Measurements from ENCODE around the gene FAM187B. TPM values are rescaled to one million over a fixed set of nuclear protein-coding genes. Genes with fewer than 3 reads are reported as not detected.

The FAM187B gene
- polyA plus RNA-seq, 1 of the 3 experiments (the other 2 are of a cell fraction): not detected

DNA sequence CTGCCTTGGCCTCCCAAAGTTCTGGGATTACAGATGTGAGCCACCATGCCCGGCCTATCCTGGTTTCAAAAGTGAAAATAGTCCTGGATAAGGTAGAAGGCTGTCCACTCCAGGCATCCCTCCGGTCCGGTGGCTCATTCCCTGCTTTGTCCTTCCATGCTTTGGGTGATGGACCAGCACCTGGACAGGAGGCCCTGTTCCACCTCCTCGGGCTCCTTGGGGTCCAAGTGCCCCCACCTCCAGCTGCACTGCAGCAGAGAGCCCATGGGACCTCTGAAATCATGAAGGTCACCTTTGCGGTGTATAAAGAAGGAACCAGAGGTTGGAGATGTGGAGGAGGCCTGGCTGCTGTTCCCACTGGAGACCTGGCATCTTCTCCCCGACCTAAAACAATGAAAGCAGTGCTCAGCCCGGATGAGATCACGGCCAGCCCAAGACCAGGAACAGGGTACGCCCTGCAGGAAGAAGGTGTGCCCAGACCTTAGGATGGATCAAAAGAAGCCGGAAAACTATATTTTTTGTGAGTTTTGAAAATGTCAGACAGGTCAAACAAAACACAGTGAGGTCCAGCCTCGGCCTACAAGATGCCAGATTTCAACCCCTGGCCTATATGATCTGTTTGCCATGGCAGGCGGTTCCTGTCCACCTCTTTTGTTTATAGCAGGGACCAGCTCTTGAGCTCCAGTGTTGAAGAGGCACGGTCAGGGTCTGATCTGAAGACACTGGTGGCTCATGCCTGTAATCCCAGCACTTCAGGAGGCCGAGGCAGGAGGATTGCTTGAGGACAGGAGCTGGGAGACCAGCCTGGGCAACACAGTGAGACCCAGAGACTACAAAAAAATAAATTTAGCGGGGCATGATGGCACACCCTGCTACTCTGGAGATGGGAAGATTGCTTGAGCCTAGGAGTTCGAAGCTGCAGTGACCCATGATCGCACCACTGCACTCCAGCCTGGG, 26.1 kb upstream of the FAM187B start:
- H2AFZ ChIP-seq (ENCODE audit: low read depth): no peak overlapping the region
- ChIA-PET POLR2A (no interaction called here), CTCF (interaction anchor here (1.0 kb wide), 2 partner anchors 15 to 113 kb away, joined by 3 read pairs; no protein-coding TSS in a partner anchor)
- no peak overlapping the region for H3K9ac ChIP-seq
- peaks cover 44% of the 10 kb centered on the region for H3K27me3 ChIP-seq (ENCODE audit: insufficient read depth)
- H3K9me3 ChIP-seq: no peaks in the 10 kb centered on the region
- H3F3A ChIP-seq (replicated peaks; ENCODE audit: insufficient read depth): no peaks in the 10 kb centered on the region
- WGBS (ENCODE audit: low lambda C conversion rate): 58% methylated on average over 17 of the region's 17 CpGs
- no peaks in the 10 kb centered on the region; a peak in 1 of 4 replicates for H3K4me1 ChIP-seq (ENCODE audit: control insufficient read depth in 1 of 2, insufficient read depth in 2 of 2, low read depth in 1 of 2, low read length in 1 of 2)
- no peaks in the 10 kb centered on the region for H3K9me2 ChIP-seq
- TF ChIP-seq GATA2 (CRISPR knock-in tag; IDR thresholded peaks at IDR 0.05) (no peak), NRF1 (IDR thresholded peaks at IDR 0.05; ENCODE audit: low read depth, low read length) (no peak), POLR2AphosphoS5 (IDR thresholded peaks at IDR 0.05; ENCODE audit: low read depth, low read length) (no peak), ELF1 (IDR thresholded peaks at IDR 0.05) (no peak), FOSL2 (IDR thresholded peaks at IDR 0.05; ENCODE audit: borderline replicate concordance, low read depth) (no peak), FOXM1 (IDR thresholded peaks at IDR 0.05; ENCODE audit: low read depth) (no peak), TEAD4 (IDR thresholded peaks at IDR 0.05; ENCODE audit: borderline replicate concordance, insufficient read depth) (no peak), TCF12 (IDR thresholded peaks at IDR 0.05) (no peak), NFIC (IDR thresholded peaks at IDR 0.05; ENCODE audit: borderline replicate concordance) (no peak)
- TF ChIP-seq, protein P1, sequence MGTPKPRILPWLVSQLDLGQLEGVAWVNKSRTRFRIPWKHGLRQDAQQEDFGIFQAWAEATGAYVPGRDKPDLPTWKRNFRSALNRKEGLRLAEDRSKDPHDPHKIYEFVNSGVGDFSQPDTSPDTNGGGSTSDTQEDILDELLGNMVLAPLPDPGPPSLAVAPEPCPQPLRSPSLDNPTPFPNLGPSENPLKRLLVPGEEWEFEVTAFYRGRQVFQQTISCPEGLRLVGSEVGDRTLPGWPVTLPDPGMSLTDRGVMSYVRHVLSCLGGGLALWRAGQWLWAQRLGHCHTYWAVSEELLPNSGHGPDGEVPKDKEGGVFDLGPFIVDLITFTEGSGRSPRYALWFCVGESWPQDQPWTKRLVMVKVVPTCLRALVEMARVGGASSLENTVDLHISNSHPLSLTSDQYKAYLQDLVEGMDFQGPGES (IDR thresholded peaks at IDR 0.05; ENCODE audit: low read depth, low read length): no peak
- TF ChIP-seq, protein P2, sequence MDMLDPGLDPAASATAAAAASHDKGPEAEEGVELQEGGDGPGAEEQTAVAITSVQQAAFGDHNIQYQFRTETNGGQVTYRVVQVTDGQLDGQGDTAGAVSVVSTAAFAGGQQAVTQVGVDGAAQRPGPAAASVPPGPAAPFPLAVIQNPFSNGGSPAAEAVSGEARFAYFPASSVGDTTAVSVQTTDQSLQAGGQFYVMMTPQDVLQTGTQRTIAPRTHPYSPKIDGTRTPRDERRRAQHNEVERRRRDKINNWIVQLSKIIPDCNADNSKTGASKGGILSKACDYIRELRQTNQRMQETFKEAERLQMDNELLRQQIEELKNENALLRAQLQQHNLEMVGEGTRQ (IDR thresholded peaks at IDR 0.05; ENCODE audit: borderline replicate concordance, low read depth, low read length): no peak
- DNase-seq: no peak
- no peaks in the 10 kb centered on the region for H3K36me3 ChIP-seq (replicated peaks in 1 of 2; ENCODE audit: control insufficient read depth in 1 of 2, insufficient read depth in 2 of 2, low read length in 1 of 2)
- no peak overlapping the region for H3K27ac ChIP-seq (ENCODE audit: low read depth in 2 of 2, low read length in 1 of 2)
- H3K79me2 ChIP-seq (ENCODE audit: insufficient read depth): no peaks in the 10 kb centered on the region
- no peaks in the 10 kb centered on the region for H4K20me1 ChIP-seq (ENCODE audit: insufficient read depth)
- H3K4me3 ChIP-seq (ENCODE audit: low read depth in 2 of 2, low read length in 1 of 2): no peak overlapping the region
- H3K4me2 ChIP-seq: no peak overlapping the region

GRCh38 chr19:35253316-35254286, 25.1 kb upstream of the FAM187B start:
- peaks cover 44% of the 10 kb centered on the region for H3K27me3 ChIP-seq (ENCODE audit: insufficient read depth)
- no peak overlapping the region for H3K9ac ChIP-seq
- H3K4me1 ChIP-seq (ENCODE audit: control insufficient read depth in 1 of 2, insufficient read depth in 2 of 2, low read depth in 1 of 2, low read length in 1 of 2): no peaks in the 10 kb centered on the region
- DNase-seq: no peak
- no peaks in the 10 kb centered on the region for H3F3A ChIP-seq (replicated peaks; ENCODE audit: insufficient read depth)
- no peak for TF ChIP-seq FOXM1 (IDR thresholded peaks at IDR 0.05; ENCODE audit: low read depth)
- no peak for TF ChIP-seq NRF1 (IDR thresholded peaks at IDR 0.05; ENCODE audit: low read depth, low read length)
- TF ChIP-seq ELF1 (IDR thresholded peaks at IDR 0.05): no peak
- no peak for TF ChIP-seq REST (IDR thresholded peaks at IDR 0.05; ENCODE audit: low read depth, low read length)
- TF ChIP-seq RAD21 (IDR thresholded peaks at IDR 0.05; ENCODE audit: low read length): no peak
- TF ChIP-seq RCOR1 (IDR thresholded peaks at IDR 0.05; ENCODE audit: low read length): no peak
- TF ChIP-seq NFIC (IDR thresholded peaks at IDR 0.05; ENCODE audit: borderline replicate concordance): no peak
- no peak for TF ChIP-seq SIN3A (IDR thresholded peaks at IDR 0.05; ENCODE audit: borderline replicate concordance, low read depth, low read length)
- TF ChIP-seq FOSL2 (IDR thresholded peaks at IDR 0.05; ENCODE audit: borderline replicate concordance, low read depth): no peak
- TF ChIP-seq, protein P2 (IDR thresholded peaks at IDR 0.05; ENCODE audit: borderline replicate concordance, low read depth, low read length): no peak
- no peak for TF ChIP-seq CHD2 (IDR thresholded peaks at IDR 0.05; ENCODE audit: low read length, partially characterized antibody)
- no peaks in the 10 kb centered on the region for H3K9me2 ChIP-seq
- no peaks in the 10 kb centered on the region for H3K9me3 ChIP-seq
- POLR2A ChIA-PET: no interaction called here
- H3K36me3 ChIP-seq (replicated peaks in 1 of 2; ENCODE audit: control insufficient read depth in 1 of 2, insufficient read depth in 2 of 2, low read length in 1 of 2): no peaks in the 10 kb centered on the region
- H2AFZ ChIP-seq (ENCODE audit: low read depth): no peak overlapping the region
- no peak overlapping the region for H3K27ac ChIP-seq (ENCODE audit: low read depth in 2 of 2, low read length in 1 of 2)
- no peak overlapping the region for H3K4me3 ChIP-seq (ENCODE audit: low read depth in 2 of 2, low read length in 1 of 2)
- H4K20me1 ChIP-seq (ENCODE audit: insufficient read depth): no peaks in the 10 kb centered on the region
- H3K79me2 ChIP-seq (ENCODE audit: insufficient read depth): no peaks in the 10 kb centered on the region
- H3K4me2 ChIP-seq: no peak overlapping the region
- CTCF ChIA-PET: interaction anchor here (1.0 kb wide), 2 partner anchors 16 to 112 kb away, joined by 3 read pairs; no protein-coding TSS in a partner anchor
- 78% methylated on average over 6 of the region's 9 CpGs for WGBS (ENCODE audit: low lambda C conversion rate)
